Smooth muscle cell (in vitro differentiated cells): ENCODE results near the gene CFAP251. TPM values are rescaled to one million over a fixed set of nuclear protein-coding genes. Genes with fewer than 3 reads are reported as not detected.

ENCODE experiments used
- DNase-seq: peaks from one replicate; lab custom pipeline; 2025; ENCODE audit not compliant: unreplicated experiment; lab: John Stamatoyannopoulos, UW
- H2AFZ ChIP-seq: fragments of 200-600 bp; sonication (generic); 2 replicates; pipeline ENCODE4 v1.6.0; 2016; ENCODE audit warnings: antibody characterized with exemption, low read depth, mild to moderate bottlenecking
- H3F3A ChIP-seq: fragments of 200-600 bp; sonication (generic); 2 replicates; pipeline ENCODE4 v1.6.0; 2017; ENCODE audit warnings: antibody characterized with exemption, low read depth
- H3K27ac ChIP-seq: fragments of 200-600 bp; sonication (generic); 2 replicates; pipeline ENCODE4 v1.5.1; 2016; ENCODE audit warnings: low read depth, mild to moderate bottlenecking
- H3K27me3 ChIP-seq: fragments of 200-600 bp; sonication (generic); 2 replicates; pipeline ENCODE4 v1.6.1; 2016; ENCODE audit warnings: low read depth, mild to moderate bottlenecking
- H3K36me3 ChIP-seq: fragments of 200-600 bp; sonication (generic); 2 replicates; pipeline ENCODE4 v1.5.1; 2016; ENCODE audit warnings: low read depth
- H3K4me1 ChIP-seq: fragments of 200-600 bp; sonication (generic); 2 replicates; pipeline ENCODE4 v1.5.1; 2016; ENCODE audit warnings: low read depth
- H3K4me2 ChIP-seq: fragments of 200-600 bp; sonication (generic); 2 replicates; pipeline ENCODE4 v1.6.0; 2016; ENCODE audit warnings: mild to moderate bottlenecking
- H3K4me3 ChIP-seq: fragments of 200-600 bp; sonication (generic); 2 replicates; pipeline ENCODE4 v1.5.1; 2016; ENCODE audit warnings: mild to moderate bottlenecking
- H3K79me2 ChIP-seq: fragments of 200-600 bp; sonication (generic); 2 replicates; pipeline ENCODE4 v1.6.0; 2016; ENCODE audit warnings: low read depth, mild to moderate bottlenecking
- H3K9ac ChIP-seq: fragments of 200-600 bp; sonication (generic); 2 replicates; pipeline ENCODE4 v1.6.0; 2016; ENCODE audit warnings: low read depth
- H3K9me3 ChIP-seq: fragments of 200-600 bp; sonication (generic); replicated peaks from 2 replicates; pipeline ENCODE4 v1.5.1; 2016; ENCODE audit warnings: low read depth
- H4K20me1 ChIP-seq: fragments of 200-600 bp; sonication (generic); 2 replicates; pipeline ENCODE4 v1.6.0; 2016; ENCODE audit warnings: low read depth
- CTCF ChIP-seq: fragments of 200-600 bp; sonication (generic); IDR thresholded peaks from 2 replicates; pipeline ENCODE4 v1.5.1; 2017; ENCODE audit warnings: borderline replicate concordance, mild to moderate bottlenecking, antibody characterized with exemption; ENCODE audit not compliant: insufficient read depth, poor library complexity, severe bottlenecking
- WGBS: methylation state at CpG from one replicate; pipeline ENCODE4 v1.1.7; 2016; ENCODE audit warnings: low lambda C conversion rate; 5-methylcytosine and 5-hydroxymethylcytosine counted together
- polyA plus RNA-seq: library from polyadenylated mRNA; unstranded; fragments of >200 nt; fragmentation: Nextera tagmentation; extraction: Ambion mirVana; gene quantifications from 2 replicates; pipeline ENCODE4 v1.2.1, GENCODE V29; 2016
- total RNA-seq: library from RNA; depleted of rRNA; stranded (reverse); fragments of >200 nt; gene quantifications from 2 replicates; pipeline ENCODE4 v1.2.3, GENCODE V29; 2014

CFAP251 gene
- total and polyA plus RNA-seq, 2 experiments from 2014 or later = 1.2 to 5.0 TPM

DNA sequence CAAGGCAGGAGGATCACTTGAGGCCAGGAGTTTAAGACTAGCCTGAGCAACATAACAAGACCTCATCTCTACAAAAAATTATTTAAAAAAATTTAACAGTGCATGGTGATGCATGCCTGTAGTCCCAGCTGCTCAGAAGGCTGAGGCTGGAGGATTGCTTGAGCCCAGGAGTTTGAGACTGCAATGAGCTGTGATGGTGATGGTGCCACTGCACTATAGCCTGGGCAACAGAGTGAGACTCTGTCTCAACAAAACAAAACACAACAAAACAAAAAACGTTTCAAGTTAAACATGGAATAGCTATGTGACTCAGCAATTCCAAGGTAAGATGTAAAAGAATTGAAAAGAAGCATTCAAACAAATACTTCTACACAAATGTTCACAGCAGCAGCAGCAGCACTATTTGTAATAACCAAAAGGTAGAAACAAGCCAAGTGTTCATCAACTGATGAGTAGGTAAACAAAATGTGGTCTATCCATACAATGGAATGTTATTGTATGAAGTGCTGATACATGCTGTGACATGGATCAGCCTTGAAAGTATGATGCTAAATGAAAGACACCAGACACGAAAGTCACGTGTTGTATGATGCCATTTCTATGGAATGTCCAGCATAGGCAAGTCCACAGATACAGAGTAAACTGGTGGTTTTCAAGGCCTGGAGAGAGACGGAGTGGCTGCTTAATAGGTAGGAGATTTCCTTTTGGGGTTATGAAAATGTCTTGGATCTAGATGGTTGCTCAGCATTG lies 31.4 kb downstream of the CFAP251 start:
- H3K27me3 ChIP-seq = no peaks in the 10 kb centered on the region
- H3K4me3 ChIP-seq = no peak overlapping the region
- H3K9me3 ChIP-seq = no peaks in the 10 kb centered on the region
- WGBS = 16% methylated on average over 4 of the region's 4 CpGs
- H3K4me1 ChIP-seq = peaks cover 4% of the 10 kb centered on the region
- H4K20me1 ChIP-seq = no peaks in the 10 kb centered on the region
- no peak for TF ChIP-seq CTCF
- H3K27ac ChIP-seq = peak overlapping the region; percentile 91
- peaks cover 4% of the 10 kb centered on the region for H3K36me3 ChIP-seq
- peak overlapping the region; percentile 4 for H3K4me2 ChIP-seq
- DNase-seq = no peak
- H3F3A ChIP-seq = no peaks in the 10 kb centered on the region
- peak overlapping the region; percentile 48 for H3K9ac ChIP-seq
- H2AFZ ChIP-seq = no peak overlapping the region
- no peaks in the 10 kb centered on the region for H3K79me2 ChIP-seq

GRCh38 chr12:121953117-121953692 lies 34.8 kb downstream of the CFAP251 start:
- H2AFZ ChIP-seq = no peak overlapping the region
- H3K36me3 ChIP-seq = peaks cover 4% of the 10 kb centered on the region
- no peak overlapping the region for H3K4me2 ChIP-seq
- no peak for TF ChIP-seq CTCF
- H3K9ac ChIP-seq = no peak overlapping the region
- WGBS = 95% methylated on average over 4 of the region's 4 CpGs
- no peaks in the 10 kb centered on the region for H3K9me3 ChIP-seq
- no peak for DNase-seq
- no peak overlapping the region for H3K27ac ChIP-seq
- H3K4me1 ChIP-seq = peaks cover 4% of the 10 kb centered on the region
- H3K4me3 ChIP-seq = no peak overlapping the region
- H3F3A ChIP-seq = no peaks in the 10 kb centered on the region
- no peaks in the 10 kb centered on the region for H3K27me3 ChIP-seq
- H3K79me2 ChIP-seq = no peaks in the 10 kb centered on the region
- no peaks in the 10 kb centered on the region for H4K20me1 ChIP-seq

DNA sequence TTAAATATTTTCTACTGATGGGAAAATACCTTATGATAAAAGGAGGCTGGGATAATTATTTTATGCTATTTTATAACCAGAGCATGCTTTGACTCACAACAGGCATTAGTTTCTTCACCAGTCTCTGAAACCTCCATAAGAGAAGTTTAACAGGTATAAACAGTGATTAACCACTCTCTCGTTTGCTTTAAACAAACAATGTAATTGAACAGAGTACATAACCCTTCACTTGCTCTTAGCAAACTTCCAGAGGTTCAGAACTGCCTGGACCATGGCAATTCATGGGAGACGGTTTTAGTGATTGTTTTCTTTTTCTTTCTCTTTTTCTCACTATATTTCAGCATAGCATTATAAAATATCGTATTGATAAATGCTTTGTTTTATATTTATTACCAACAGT lies 35.3 kb downstream of the CFAP251 start:
- no peaks in the 10 kb centered on the region for H3F3A ChIP-seq
- no peaks in the 10 kb centered on the region for H4K20me1 ChIP-seq
- no peaks in the 10 kb centered on the region for H3K79me2 ChIP-seq
- H3K36me3 ChIP-seq = peaks cover 4% of the 10 kb centered on the region
- DNase-seq = no peak
- H2AFZ ChIP-seq = no peak overlapping the region
- H3K27ac ChIP-seq = no peak overlapping the region
- no peak overlapping the region for H3K9ac ChIP-seq
- no peak overlapping the region for H3K4me3 ChIP-seq
- no peaks in the 10 kb centered on the region for H3K9me3 ChIP-seq
- peaks cover 4% of the 10 kb centered on the region for H3K4me1 ChIP-seq
- no peak for TF ChIP-seq CTCF
- no peaks in the 10 kb centered on the region for H3K27me3 ChIP-seq
- WGBS = 89% methylated on average over 3 of the region's 3 CpGs
- no peak overlapping the region for H3K4me2 ChIP-seq
